Activated CD4-positive, CD25-positive, alpha-beta regulatory T cell (primary cell): ENCODE measurements around the gene BCL2L15.

Experiments used
- DNase-seq, 4 experiments: peaks; one replicate each; lab custom pipeline; 2025; lab: John Stamatoyannopoulos, UW

The BCL2L15 gene

DNA sequence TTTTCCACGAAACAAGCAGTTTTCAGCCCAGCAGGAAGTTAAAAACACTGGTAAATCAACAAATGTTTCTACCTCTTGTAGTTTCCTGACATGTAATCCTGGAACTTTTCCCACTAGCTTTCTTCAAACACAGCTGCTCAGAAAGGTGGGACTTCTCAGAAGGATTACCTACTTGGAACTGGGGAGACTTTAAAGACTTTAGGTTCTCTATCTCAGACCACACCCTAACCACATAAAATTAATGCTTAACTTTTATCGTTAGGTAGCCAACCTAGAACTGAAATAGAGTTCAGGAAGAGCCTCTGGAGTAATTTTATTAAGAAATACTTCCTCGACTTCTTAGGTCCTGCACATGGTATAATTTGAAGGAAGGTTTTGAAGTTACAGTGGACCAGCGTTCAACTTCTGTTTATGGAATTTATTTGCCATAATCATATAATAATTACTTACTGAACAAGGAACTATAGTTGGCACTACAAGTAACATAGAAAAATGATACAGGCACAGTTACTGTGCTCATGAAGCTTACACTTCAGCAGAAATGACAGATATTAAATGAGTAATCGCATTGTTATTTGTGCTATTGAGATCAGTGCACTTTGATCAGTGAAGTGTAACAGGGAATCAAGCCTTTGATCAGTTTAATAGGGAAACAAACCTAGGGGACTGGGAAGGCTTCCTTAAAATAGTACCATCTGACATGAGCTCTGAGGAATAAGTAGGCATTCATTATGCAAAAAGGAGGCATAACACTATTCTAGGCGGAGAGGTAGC, at the start of gene BCL2L15:
TSS of gene BCL2L15 (minus strand) at position 180 of the 774 bp plus-strand sequence. CDS start 206 bp downstream, outside the sequence.
- DNase-seq: no peak

DNA sequence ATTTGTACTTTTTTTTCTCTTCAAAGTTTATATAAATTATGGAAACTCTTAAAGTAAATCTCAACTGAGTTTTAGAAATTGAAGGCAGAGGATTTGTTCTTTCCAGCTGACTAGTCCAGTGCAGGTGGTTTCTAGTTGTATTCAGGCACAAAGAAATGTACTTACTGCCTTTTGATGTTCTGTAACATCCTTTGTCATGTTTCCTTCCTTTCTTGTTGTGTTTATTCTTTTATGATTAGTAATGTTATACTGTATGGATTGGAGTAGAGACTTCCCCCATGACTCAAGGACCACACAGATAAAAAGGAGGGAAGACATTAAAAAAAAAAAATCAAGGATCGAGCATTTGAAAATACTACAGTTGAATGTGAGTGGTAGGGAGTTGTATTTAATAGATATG, 49.8 kb upstream of the BCL2L15 start:
- DNase-seq: no peak

DNA sequence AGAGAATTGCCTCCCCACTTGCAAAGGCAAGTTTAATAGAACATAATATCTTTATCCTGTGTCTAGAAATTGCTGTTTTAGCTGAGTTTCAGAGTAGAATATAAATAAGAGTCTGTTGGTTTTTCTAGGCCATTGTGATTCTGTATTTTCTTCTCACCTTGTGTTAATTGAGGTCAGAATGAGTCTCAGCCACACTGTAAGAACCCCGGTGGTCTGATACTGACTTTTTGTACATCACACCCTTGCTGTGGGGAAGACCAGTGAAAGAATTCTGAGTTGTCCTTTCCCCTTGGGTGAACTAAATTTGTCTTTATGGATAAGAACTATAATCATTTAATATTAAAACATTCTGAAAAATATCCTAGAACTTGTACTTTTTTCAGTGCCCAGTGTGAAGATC, 48.6 kb upstream of the BCL2L15 start:
- DNase-seq: no peak

DNA sequence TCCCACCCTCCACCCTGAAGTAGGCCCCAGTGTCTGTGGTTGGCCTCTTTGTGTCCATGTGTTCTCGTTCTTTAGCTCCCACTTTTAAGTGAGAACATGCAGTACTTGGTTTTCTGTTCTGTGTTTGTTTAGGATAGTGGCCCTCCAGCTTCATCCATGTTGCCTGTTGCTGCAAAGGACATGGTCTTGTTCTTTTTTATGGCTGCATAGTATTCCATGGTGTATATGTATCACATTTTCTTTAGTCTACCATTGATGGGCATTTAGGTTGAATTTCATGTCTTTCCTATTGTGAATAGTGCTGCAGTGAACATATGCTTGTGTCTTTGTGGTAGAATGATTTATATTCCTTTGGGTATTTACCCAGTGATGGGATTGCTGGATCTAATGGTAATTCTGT, 47.8 kb upstream of the BCL2L15 start:
- no peak for DNase-seq

DNA sequence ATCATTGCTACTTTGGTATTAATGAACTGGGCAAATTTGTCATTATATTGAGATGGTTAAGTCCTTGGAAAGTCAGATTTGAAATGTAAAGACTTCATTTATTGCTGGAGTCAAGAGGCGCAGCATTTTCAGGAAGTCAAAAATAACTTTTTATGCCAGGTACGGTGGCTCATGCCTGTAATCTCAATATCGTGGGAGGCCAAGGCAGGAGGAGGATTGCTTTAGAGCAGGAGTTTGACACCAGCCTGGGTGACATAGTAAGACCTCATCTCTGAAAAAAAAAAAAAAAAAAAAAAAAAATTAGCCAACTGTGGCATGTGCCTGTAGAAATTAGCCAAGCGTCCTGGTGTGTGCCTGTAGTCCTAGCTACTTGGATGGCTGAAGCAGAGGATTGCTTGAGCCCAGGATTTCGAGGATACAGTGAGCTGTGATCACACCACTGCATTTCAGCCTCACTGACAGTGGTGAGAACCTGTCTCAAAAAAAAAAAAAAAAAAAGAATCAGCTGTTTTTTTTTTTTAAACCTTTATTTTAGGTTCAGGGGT, 47.2 kb upstream of the BCL2L15 start:
- DNase-seq: no peak

DNA sequence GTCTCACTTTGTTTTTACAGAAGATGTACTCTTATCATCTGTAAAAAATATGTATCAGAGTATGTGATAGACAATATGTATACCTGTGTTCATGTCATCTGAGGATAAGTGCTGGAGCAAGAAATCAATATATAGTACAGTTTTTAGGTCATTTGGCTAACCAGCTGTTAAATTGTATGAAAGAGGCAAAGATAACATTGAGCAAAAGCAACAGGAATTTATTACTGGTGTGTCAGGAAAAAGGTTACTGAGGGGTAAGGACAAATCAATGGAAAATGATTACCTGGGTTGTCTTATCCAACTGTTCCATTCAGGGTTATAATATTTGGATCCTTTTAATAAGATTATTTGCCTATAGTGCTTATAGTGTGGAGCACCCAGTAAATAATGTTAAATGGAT, 46.6 kb upstream of the BCL2L15 start:
- DNase-seq: no peak

DNA sequence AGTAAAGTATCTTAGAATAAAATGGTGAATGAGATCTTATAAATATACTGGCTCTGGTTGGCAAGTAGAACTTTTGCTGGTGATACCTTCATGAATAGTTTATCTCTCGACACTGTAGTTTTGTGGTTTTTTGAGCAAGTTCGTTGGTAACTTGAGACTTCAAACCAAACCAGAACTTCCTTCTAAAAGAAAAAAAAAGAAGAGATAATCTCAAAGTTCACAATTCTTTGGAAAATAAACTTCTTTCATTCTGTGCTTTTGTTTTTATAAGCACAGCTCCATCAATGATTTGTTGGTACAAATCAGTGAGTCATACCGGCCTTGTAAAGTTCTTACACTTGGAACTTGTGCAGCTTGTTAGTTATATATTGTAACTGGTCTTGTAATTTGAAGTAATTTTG, 44.1 kb upstream of the BCL2L15 start:
- DNase-seq: no peak

DNA sequence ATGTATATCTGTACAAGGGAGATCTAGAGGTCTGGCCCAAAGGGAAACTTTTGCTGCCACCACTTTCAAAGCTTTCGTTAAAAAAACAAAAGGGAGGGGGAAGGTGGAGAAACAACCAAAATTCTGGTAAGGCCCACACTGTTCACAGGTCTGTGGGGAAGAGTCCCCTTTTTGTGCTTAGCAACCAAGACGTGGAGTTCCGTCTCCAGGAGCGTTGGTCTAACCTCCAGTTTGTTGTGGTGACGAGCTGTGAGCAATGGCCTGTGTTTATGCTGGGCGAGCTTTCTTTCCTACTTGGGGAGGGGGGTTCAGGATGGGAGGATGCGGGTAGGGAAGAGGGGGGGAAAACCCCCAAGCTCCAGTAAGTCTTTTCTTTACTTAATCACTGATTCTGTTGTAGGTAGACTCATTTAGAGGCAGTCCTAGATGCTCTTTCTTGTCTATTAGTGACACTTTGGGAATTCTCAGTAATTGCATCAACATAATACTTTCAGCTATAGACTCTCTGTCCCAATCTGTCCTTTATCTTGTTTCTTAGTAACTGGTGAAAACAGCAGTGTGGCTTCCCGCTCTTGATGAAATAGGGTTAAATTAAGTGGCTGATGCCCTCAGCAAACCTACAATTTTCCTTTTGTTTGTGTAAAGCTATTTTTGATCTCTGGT, 43.2 kb upstream of the BCL2L15 start:
- DNase-seq: peak in 2 of 4 experiments; percentile 3 to 6

DNA sequence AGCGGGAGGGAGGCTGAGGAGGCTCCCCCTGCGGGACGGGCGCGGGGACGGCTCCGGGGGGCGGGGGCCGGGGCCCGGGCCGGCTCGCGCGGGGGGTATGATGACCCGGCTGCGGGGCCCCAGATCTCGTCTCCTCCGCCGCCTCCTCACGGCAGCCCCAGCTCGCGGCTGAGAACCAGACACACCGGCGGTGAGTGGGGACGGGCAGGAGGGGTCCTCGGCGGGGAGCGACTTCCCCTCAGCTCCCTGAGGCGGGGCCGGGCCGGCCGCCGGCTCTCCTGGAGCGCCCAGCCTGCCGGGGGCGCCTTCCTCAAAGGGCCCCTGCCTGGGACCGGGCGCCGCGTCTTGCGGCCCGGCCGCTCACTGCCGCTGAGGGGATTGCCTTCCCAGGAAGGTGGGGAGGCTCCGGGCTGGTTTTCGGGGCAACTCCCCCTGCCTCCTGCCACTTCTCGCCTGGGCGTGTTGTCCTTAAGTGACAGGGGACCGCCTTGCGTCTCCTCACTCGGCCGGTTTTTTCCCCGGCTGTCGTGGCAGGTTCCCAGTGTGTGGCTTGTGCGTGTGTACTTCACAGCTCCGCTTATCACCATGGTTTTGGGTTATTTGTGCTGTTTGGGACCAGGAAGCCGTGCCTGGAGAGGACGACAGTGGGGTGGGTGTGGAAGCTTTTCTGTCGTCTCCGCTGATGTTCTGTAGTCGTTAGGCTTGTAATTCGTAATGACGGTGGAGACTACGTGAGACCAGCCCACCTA, 42.5 kb upstream of the BCL2L15 start:
- DNase-seq: peak; percentile 28 to 53 (median 40)

DNA sequence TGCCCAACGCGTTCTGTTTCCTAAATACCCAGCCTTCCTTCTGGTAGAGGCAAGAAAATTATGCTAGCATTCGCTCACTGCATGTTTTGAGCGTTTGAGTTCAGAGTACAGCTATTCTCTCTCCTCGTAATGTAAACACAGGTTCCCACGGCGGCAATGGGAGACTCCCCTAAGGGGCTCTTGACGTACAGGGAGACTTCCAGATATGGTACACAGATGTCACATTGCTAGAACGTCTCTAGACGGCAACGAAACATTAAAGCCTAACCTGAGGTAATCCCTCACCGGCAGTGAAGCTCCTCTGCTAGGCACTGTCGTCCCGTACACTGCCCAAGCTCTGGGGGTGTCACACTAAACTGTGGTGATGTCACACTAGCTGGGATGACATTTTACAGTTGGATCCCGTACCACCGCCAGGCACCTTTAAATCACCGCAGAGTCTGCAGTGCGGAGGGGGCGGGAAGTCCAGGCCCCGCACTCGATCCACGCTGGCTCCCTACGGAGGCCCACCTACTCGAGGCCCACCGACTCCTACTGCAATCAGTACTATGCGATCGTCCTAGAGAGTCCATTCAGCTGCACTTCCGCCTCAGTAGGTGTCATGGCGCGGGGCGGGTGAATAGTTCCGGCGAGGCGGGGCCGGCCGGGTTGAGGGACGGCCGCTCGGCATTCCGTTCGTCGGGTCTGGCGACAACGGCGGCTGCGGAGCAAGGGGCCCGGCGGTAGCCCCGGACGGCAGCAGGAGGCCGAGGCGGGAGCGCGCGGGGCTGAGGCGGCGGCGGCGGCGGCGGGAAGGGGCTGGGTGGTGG, 41.8 kb upstream of the BCL2L15 start, which contains the start of gene HIPK1:
TSS of gene HIPK1 (plus strand) at position 384 of the 809 bp plus-strand sequence.
- DNase-seq: peak; percentile 82 to 89 (median 86)

DNA sequence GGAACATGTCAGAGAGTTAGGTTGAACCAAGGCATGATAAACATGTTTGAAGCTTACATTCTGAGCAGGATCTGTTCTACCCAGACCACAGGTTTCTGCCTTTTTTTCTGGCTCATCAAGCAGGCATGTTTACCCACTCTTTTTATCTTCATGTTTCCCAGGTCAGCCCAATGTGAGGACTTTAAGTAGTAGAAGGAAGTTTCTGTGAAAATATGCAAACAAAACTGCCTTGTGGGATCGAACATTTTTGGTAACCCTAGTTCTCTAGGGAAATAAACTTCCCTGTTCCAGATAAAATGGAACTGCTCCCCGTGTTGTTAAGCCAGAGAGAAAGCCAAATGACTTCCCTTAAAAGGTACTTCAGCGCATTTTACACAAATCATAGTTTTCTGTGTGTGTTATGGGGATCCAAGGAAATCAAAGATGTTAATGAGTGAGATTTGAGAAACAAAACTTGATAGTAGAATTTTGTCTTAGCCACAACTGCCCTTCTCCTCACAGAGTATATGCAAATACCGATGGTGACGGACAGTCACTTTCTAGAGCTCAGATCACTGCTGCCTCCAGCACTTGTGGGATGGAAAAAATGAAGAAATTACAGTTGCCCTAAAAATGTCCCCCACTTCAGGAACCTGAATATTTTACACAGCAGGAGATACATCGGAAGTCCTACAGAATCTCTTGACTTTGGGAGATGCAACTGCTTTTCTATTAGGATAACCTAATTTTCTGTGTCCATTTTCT, 41.0 kb upstream of the BCL2L15 start:
- DNase-seq: no peak

DNA sequence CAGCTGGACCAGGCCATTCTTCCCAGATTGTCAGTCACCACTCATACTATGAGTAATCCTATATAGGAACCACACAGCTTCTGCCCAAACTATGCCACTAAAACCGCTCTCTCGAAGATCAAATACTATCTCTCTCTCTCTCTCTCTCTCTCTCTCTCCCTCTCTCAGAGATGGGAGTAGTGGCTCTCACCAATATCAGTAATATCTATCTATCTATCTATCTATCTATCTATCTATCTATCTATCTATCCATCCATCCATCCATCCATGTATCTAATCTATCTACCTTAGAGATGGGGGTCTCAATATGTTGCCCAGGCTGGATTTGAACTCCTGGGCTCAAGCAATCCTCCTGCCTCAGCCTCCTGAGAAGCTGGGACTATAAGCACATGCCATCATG, 37.1 kb upstream of the BCL2L15 start:
- no peak for DNase-seq

DNA sequence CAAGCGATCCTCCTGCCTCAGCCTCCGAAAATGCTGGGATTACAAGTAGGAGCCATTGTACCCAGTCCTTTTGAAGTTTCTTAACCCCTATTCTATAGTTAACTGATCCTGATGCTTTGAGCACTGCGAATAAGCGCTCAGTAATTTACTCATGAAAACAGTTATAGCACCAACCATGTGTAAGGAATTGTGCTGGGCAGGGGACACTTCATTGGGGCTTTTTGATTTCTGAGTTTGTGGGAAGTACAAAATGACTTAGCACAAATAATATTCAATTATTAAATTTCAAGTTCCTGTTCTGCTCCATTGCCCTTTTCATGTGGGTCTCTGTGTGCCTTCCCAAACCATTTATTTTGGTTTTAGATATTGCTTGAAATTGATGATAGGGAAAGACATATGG, 35.6 kb upstream of the BCL2L15 start:
- DNase-seq: no peak

DNA sequence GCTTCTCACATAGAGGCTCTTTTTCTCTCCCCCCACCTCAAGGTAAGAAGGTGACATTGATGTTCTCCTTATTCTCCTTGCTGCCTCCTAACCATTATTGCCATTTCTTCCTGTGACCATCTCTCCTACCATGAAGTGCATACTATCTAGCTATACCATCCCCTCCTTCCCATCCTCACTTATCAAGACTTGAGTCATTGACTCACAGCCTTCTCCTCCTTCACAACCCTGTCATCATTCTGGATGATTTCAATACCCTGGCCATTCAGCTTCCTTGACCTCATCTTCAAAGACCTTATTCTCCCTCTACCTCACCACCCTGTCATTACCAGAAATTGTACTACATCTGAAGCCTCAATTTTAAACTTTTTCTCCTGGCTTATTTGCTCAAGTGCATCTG, 30.9 kb upstream of the BCL2L15 start:
- no peak for DNase-seq

DNA sequence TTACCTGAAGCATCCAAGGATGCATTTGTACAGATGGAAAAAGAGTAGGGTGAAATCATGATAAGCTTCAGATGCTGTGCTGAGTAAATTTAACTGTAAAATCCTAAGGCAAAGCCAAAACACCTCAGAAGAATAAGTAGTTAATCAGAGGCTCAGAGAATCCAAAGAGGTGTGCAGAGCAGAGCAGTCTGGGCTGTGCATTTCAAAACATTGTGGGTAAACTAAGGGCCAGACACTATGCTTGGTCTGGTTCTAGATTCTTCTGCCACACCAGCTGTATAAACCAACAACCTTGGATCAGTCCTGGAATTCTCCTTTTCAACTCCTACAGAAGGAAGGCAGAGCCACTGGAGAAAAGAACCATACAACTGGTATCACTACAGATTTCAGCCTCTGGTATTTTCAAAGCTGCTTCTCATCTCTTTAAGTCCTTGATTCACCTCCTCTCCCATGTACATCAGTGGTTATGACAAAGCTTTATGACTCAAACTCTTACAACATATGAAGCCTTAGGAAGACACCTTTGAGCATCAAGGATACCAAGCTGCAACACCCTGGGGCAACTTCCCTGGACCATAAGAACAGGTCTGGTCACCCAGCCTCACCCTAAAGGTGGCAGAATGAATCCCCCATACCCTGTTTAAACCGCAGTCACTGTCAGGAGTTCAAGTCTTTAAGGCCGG, 30.2 kb upstream of the BCL2L15 start:
- no peak for DNase-seq

DNA sequence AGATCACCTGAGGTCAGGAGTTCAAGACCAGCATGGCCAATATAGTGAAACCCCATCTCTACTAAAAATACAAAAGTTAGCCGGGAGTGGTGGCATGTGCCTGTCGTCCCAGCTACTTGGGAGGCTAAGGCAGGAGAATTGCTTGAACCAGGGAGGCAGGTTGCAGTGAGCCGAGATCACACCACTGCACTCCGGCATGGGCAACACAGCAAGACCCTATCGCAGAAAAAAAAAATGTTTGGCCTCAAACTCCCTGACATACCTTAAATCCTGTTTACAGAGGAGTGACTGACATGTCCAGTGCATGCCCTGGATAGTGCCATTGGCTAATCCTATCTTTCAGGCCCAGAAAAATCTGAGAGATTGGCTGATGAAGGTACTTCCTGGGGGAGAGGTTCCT, 29.6 kb upstream of the BCL2L15 start:
- no peak for DNase-seq

DNA sequence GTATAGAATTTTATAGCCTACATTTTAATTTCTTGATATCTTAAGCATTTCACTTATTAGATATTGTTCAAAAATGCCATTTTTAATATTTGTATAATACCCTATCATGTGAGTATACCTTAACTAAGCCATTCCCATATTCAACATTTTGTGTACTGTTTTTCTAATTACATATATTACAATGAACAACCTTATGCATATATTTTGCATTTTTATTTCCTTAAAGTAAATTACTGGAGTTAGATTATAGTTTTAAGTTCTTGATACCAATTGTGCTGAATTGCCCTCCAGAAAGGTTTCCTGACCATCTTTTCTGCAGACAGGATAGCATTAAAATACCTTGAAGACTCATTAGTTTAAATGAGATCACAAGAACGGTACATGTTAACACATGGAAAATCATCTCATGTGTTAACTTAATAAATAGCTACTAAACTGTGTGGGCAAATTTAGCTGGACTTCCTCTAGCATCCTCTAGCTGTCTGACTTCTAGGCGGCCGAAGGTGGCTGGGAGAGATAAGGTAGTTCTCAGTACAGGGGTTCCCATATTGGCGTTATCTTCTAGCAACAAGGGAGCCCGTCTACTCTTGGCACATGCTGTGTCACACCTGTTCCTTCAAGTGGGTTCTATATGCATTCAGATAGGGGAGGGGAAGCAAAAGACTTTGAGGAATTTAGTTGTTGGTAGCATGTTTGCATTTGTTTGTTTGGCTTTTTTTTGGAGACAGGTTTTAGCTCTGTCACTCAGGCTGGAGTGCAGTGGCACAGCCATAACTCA, 26.7 kb upstream of the BCL2L15 start:
- DNase-seq: no peak

DNA sequence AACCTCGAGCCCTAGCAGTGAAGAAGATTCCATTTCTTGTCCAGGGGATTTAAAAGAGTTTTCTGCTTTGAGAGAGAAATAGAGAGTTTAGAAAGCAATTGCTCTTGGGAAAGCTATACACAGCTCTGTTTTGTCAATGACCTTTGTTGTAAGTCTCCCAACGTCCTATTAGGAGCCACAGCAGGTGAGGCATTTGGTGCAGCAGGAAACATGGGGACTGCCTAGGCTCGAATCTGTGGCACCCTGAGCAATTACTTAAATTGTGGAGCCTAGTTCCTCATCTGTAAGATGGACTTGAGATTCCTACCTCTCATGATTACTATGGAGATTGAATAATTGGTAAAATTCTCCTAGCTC, 25.9 kb upstream of the BCL2L15 start:
- no peak for DNase-seq

DNA sequence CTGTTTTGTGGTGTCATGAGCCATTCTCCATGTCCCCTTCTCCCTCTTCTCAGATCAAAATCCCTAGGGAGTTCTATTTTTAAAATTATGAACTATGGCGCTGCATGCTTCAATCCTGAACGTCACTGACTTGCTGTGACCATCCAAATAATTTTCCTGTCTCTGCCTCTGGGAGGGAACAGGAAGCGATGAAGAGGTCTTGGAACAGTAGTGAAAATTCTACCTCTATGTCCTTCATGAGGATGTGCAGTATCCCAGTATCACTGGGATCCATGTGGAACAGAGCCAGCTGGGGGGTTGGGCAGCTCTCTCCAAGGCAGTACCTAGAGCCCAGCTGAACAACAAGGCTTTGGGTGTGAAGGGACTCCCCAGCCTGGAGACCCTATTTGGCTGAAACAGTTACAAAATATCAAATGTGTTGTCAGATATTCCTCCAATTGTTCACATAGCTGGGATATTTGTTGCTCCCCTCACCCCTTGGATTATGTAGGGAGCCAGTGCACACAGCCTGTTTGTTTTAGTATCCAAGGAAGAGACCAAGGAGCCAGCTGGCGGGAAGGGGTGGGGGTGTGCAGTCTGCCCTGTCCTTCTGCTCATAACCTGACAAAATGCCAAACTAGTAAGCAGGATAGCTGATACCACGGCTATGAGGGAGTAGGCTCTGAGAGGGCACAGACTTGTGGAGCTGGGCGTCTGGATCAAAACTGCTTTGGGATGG, 25.4 kb upstream of the BCL2L15 start:
- no peak for DNase-seq
